Measurements from ENCODE around the gene NECAB2.

The NECAB2 gene

GRCh38 chr16:83958137-83958845 is 9.8 kb upstream of the NECAB2 start:
- H3K4me3 ChIP-seq (ENCODE audit: low read depth, low read length), result no peak overlapping the region
- no peak for DNase-seq (ENCODE audit: low read depth)
- TF ChIP-seq CTCF (IDR thresholded peaks at IDR 0.05; ENCODE audit: insufficient read depth, low read depth, low read length, missing control alignments), result no peak

- DNase-seq (ENCODE audit: low read depth), result no peak
- H3K4me3 ChIP-seq (ENCODE audit: low read depth, low read length), result no peak overlapping the region
- no peak for TF ChIP-seq CTCF (IDR thresholded peaks at IDR 0.05; ENCODE audit: insufficient read depth, low read depth, low read length, missing control alignments)
These were observed 9.0 kb upstream of the NECAB2 start for GRCh38 chr16:83958846-83959565.

- TF ChIP-seq CTCF (IDR thresholded peaks at IDR 0.05; ENCODE audit: insufficient read depth, low read depth, low read length, missing control alignments), result no peak
- no peak overlapping the region for H3K4me3 ChIP-seq (ENCODE audit: low read depth, low read length)
- DNase-seq (ENCODE audit: low read depth), result no peak
These were observed 8.2 kb upstream of the NECAB2 start for GRCh38 chr16:83959656-83960434.

- no peak overlapping the region for H3K4me3 ChIP-seq (ENCODE audit: low read depth, low read length)
- TF ChIP-seq CTCF (IDR thresholded peaks at IDR 0.05; ENCODE audit: insufficient read depth, low read depth, low read length, missing control alignments), result no peak
- no peak for DNase-seq (ENCODE audit: low read depth)
These were observed 7.4 kb upstream of the NECAB2 start for GRCh38 chr16:83960521-83961249.

- no peak overlapping the region for H3K4me3 ChIP-seq (ENCODE audit: low read depth, low read length)
- no peak for TF ChIP-seq CTCF (IDR thresholded peaks at IDR 0.05; ENCODE audit: insufficient read depth, low read depth, low read length, missing control alignments)
- DNase-seq (ENCODE audit: low read depth), result no peak
These were observed 6.5 kb upstream of the NECAB2 start for GRCh38 chr16:83961591-83961990.

GRCh38 chr16:83963277-83964119 is 4.5 kb upstream of the NECAB2 start:
- H3K4me3 ChIP-seq (ENCODE audit: low read depth, low read length), result no peak overlapping the region
- no peak for DNase-seq (ENCODE audit: low read depth)
- TF ChIP-seq CTCF (IDR thresholded peaks at IDR 0.05; ENCODE audit: insufficient read depth, low read depth, low read length, missing control alignments), result no peak

Measured in GM12865 (cell line).